Sigmoid colon (tissue), 7 donors: Measurements from ENCODE around the gene SCFD1. TPM values are rescaled to one million over a fixed set of nuclear protein-coding genes. Genes with fewer than 3 reads are reported as not detected.
"Not testable (repeated sequence)": the region's sequence is repeated elsewhere in the genome, so short reads cannot be mapped to it uniquely, and the experiment has no call there.

Source experiments
- DNase-seq: peaks from one replicate; pipeline ENCODE4 v3.0.0-alpha.2; 2019
- H3K27ac ChIP-seq, 4 donors: fragments of 200-600 bp; sonication (generic); one replicate each; pipeline ENCODE4 v1.5.1; 2016 to 2019; ENCODE audit warnings: mild to moderate bottlenecking in 1 of 4
- H3K27me3 ChIP-seq, 3 donors: fragments of 200-600 bp; sonication (generic); one replicate each; pipeline ENCODE4 v1.5.1; 2019; ENCODE audit warnings: mild to moderate bottlenecking in 1 of 3
- H3K36me3 ChIP-seq, 4 donors: fragments of 200-600 bp; sonication (generic); one replicate each; pipeline ENCODE4 v1.5.1; 2016 to 2019
- H3K4me1 ChIP-seq, 4 donors: fragments of 200-600 bp; sonication (generic); one replicate each; pipeline ENCODE4 v1.5.1; 2017 to 2019
- H3K4me3 ChIP-seq, 4 donors: fragments of 200-600 bp; sonication (generic); one replicate each; pipeline ENCODE4 v1.5.1; 2017 to 2019; ENCODE audit warnings: mild to moderate bottlenecking in 2 of 4, moderate library complexity in 1 of 4
- H3K9me3 ChIP-seq, 4 donors: fragments of 200-600 bp in 3 of 4; sonication (generic) in 3 of 4; one replicate each; pipeline versions ENCODE4 v1.5.1 to v1.6.1; 2013 to 2019
- CTCF ChIP-seq, 4 experiments: fragments of 450-650 bp in 3 of 4; fragments of 200-600 bp in 1 of 4; IDR thresholded peaks; one replicate each; pipeline ENCODE4 v1.5.1; 2016 to 2019; ENCODE audit warnings: antibody characterized with exemption in 4 of 4, mild to moderate bottlenecking in 3 of 4, moderate library complexity in 2 of 4
- EP300 ChIP-seq, 4 donors: sonication (generic); formaldehyde crosslinking; IDR thresholded peaks; one replicate each; pipeline ENCODE4 v1.6.1; 2017; ENCODE audit warnings: antibody characterized with exemption in 4 of 4
- POLR2A ChIP-seq, 2 donors: fragments of 450-650 bp; IDR thresholded peaks; one replicate each; pipeline ENCODE4 v1.6.1; 2016; ENCODE audit warnings: antibody characterized with exemption in 2 of 2, mild to moderate bottlenecking in 2 of 2, moderate library complexity in 2 of 2
- POLR2AphosphoS5 ChIP-seq, 4 donors: sonication (generic); formaldehyde crosslinking; IDR thresholded peaks; one replicate each; pipeline ENCODE4 v1.6.1; 2017; ENCODE audit warnings: antibody characterized with exemption in 4 of 4
- WGBS, 2 donors: extraction: QIAGEN DNeasy Blood & Tissue Kit; methylation state at CpG; one replicate each; pipeline ENCODE4 v1.1.7; 2013; 5-methylcytosine and 5-hydroxymethylcytosine counted together
- intact Hi-C: fragments of 100-400 bp; cut with DNase I; formaldehyde crosslinking; loops from one replicate; pipeline ENCODE4 v1.15.1; 2023
- polyA plus RNA-seq, 3 donors: library from polyadenylated mRNA; stranded (reverse); fragments of 200-250 nt; gene quantifications; one replicate each; pipeline ENCODE4 v1.2.3, GENCODE V29; 2013
- total RNA-seq, 4 donors: library from RNA; depleted of rRNA; stranded (reverse); fragments of >200 nt; gene quantifications; one replicate each; pipeline ENCODE4 v1.1.0, GENCODE V29; 2016
- donor health status: healthy with polysubstance abuse.
- donor health status: Bipolar disorder and iron deficiency.
- donor health status: healthy.

The SCFD1 gene
- total and polyA plus RNA-seq, 7 donors = 36.1 to 86.1 (median 60.7) TPM

- intact Hi-C loops = loop anchor here (5.0 kb wide), 1 partner anchor 66 kb away; the partner anchor contains the start of gene G2E3
- whole genome bisulfite sequencing, 2 donors = 70 to 78% methylated on average over 7 of the region's 7 CpGs
- no peak for DNase-seq
- Histone ChIP-seq H3K27ac (no peak overlapping the region), H3K4me3 (peak overlapping the region in 2 of 4 donors; percentile 63 to 70), H3K9me3 (no peaks in the 10 kb centered on the region), H3K36me3 (no peaks in the 10 kb centered on the region), H3K27me3 (no peaks in the 10 kb centered on the region), H3K4me1 (peaks cover 0 to 43% (median 24%) of the 10 kb centered on the region in 4 donors)
- TF ChIP-seq POLR2A (IDR thresholded peaks at IDR 0.05) = no peak
- TF ChIP-seq POLR2AphosphoS5 (IDR thresholded peaks at IDR 0.05) = no peak
- TF ChIP-seq CTCF (IDR thresholded peaks at IDR 0.05) = no peak
- no peak for TF ChIP-seq EP300 (IDR thresholded peaks at IDR 0.05)
Measured at GRCh38 chr14:30623412-30624131, 1.5 kb downstream of the SCFD1 start.

GRCh38 chr14:30624132-30624423, 2.0 kb downstream of the SCFD1 start:
- Histone ChIP-seq H3K27me3 (no peaks in the 10 kb centered on the region), H3K4me1 (peaks cover 0 to 43% (median 25%) of the 10 kb centered on the region in 4 donors), H3K4me3 (no peak overlapping the region), H3K9me3 (no peaks in the 10 kb centered on the region), H3K27ac (no peak overlapping the region), H3K36me3 (no peaks in the 10 kb centered on the region)
- 97% methylated on average over 5 of the region's 5 CpGs for WGBS, 2 donors
- DNase-seq = no peak
- intact Hi-C loops = loop anchor here (5.0 kb wide), 1 partner anchor 67 kb away; the partner anchor contains the start of gene G2E3
- TF ChIP-seq POLR2AphosphoS5 (IDR thresholded peaks at IDR 0.05) (no peak), EP300 (IDR thresholded peaks at IDR 0.05) (no peak), CTCF (IDR thresholded peaks at IDR 0.05) (no peak), POLR2A (IDR thresholded peaks at IDR 0.05) (no peak)

DNA sequence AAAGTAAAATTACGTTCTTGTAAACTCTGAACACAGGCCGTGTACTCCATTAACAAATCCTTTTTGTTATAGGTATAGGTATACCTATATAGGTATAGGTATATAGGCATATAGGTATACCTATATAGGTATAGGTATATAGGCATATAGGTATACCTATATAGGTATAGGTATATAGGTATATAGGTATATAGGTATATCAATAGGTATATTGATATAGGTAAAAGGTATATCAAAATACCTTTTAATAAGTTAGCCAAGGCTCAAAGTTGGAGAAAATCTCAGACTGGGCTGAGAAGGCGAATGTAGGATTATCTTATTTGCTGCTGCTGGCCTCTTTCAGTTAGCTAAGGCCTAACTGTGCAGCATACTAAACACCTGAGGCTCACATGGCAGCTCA, 3.4 kb downstream of the SCFD1 start:
- Histone ChIP-seq H3K9me3 (no peaks in the 10 kb centered on the region), H3K4me3 (no peak overlapping the region), H3K27ac (no peak overlapping the region), H3K27me3 (no peaks in the 10 kb centered on the region), H3K36me3 (peaks cover 0 to 4% (median 1%) of the 10 kb centered on the region in 4 donors), H3K4me1 (peaks cover 0 to 43% (median 25%) of the 10 kb centered on the region in 4 donors)
- 88 to 97% methylated on average over 3 of the region's 3 CpGs for WGBS, 2 donors
- TF ChIP-seq CTCF (IDR thresholded peaks at IDR 0.05) (no peak), POLR2AphosphoS5 (IDR thresholded peaks at IDR 0.05) (no peak), EP300 (IDR thresholded peaks at IDR 0.05) (no peak), POLR2A (IDR thresholded peaks at IDR 0.05) (no peak)
- DNase-seq = no peak
- intact Hi-C loops = no loop called here

GRCh38 chr14:30629432-30629831, 7.3 kb downstream of the SCFD1 start:
- H3K27me3 ChIP-seq, DNase-seq, H3K27ac ChIP-seq, H3K9me3 ChIP-seq, intact Hi-C loops, H3K4me3 ChIP-seq: not testable (repeated sequence)
- peaks cover 0 to 21% (median 7%) of the 10 kb centered on the region in 4 donors for H3K4me1 ChIP-seq
- peaks cover under 1 to 32% (median 8%) of the 10 kb centered on the region in 4 donors for H3K36me3 ChIP-seq
- WGBS, 2 donors = 95 to 96% methylated on average over 8 of the region's 8 CpGs

GRCh38 chr14:30630248-30630647, 8.1 kb downstream of the SCFD1 start:
- TF ChIP-seq CTCF (IDR thresholded peaks at IDR 0.05) (no peak), EP300 (IDR thresholded peaks at IDR 0.05) (no peak), POLR2AphosphoS5 (IDR thresholded peaks at IDR 0.05) (no peak), POLR2A (IDR thresholded peaks at IDR 0.05) (no peak)
- Histone ChIP-seq H3K4me3 (no peak overlapping the region), H3K36me3 (peaks cover 6 to 40% (median 12%) of the 10 kb centered on the region in 4 donors), H3K4me1 (peaks cover 0 to 14% (median 6%) of the 10 kb centered on the region in 4 donors), H3K9me3 (no peaks in the 10 kb centered on the region), H3K27me3 (no peaks in the 10 kb centered on the region), H3K27ac (no peak overlapping the region)
- intact Hi-C loops = no loop called here
- DNase-seq = no peak
